GM19238 (cell line): Measurements from ENCODE around the gene STYXL1.
"Not testable (repeated sequence)": the region's sequence is repeated elsewhere in the genome, so short reads cannot be mapped to it uniquely, and the experiment has no call there.

Experiments
- DNase-seq: peaks from one replicate; pipeline ENCODE4 v3.0.0; 2011; ENCODE audit warnings: low spot score; ENCODE audit not compliant: insufficient read length

The STYXL1 gene

DNA sequence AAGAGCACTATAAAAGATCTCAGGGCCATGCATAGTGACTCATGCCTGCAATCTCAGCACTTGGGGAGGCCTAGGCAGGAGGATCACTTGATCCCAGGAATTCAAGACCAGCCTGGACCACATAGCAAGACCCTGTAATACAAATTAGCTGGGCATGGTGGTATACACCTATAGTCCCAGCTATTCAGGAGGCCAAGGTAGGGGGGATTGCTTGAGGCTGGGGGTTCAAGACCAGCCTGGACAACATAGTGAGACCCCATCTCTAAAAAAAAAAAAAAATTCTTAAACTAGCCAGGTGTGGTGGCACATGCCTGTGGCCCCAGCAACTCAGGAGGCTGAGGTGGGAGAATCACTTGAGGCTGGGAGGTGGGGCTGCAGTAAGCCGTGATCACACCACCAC, 15.8 kb downstream of the STYXL1 start:
- no peak for DNase-seq

DNA sequence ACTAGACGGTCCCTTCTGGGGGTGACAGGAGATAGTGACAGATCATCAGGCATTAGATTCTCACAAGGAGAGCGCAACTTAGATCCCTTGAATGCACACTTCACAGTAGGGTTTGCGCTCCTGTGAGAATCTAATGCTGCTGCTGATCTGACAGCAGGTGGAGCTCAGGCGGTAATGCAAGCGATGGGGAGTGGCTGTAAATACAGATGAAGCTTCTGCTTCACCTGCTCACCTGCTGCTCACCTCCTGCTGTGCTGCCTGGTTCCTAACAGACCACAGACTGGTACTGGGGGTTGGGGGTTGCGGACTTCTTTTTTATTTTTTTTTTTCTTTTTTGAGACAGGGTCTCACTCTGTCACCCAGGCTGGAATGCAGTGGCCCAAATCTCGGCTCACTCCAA, 18.1 kb downstream of the STYXL1 start:
- DNase-seq, result not testable (repeated sequence)

DNA sequence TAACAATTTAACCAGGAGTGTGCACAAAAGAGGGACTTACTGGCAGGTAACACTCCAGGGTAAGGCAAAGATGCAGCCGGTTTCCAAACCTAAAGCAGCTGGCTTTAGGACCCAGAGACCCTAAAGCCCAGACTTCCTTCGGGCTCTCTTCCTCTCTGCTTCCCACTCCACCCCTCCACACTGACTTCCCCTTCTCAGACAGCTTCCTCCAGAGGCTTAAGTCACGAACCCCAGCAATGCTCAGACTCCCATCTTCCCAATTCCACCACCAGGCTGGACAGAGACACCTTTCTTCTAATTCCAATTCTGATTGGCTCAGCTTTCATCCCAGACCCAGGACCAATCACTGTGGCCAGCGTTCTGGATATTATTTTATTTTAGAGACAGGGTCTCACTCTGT, 24.8 kb downstream of the STYXL1 start:
- DNase-seq, result no peak

DNA sequence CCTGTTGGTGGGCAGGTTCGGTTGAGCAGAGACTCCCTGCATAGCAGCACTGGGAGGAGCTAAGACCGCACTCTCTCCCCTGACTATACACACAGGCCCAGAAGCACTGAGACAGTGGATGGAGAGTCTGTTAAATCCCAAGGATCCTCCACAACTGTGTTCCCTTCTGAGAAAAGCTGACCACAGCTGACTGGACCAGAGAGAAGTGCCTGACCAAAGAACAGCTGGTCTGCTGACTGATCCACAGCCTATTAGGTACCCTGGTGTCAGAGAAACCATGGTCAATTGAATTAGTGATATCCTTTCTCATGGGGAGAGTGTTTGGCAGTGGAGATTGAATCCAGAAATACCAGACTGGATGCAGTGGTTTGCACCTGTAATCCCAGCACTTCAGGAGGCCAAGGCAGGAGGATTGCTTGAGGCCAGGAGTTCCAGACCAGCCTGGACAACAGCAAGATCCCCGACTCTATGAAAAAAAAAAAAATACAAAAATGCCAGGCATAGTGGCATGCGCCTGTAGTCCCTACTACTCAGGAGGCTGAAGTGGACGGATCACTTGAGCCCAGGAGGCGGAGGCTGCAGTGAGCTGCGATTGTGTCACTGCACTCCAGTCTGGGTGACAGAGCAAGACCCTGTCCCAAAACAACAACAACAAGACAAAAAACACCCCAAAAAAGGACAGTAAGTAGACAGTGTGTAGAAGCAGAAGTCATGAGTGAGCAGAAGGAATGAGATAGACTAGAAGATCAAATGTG, 25.6 kb downstream of the STYXL1 start:
- DNase-seq, result no peak

DNA sequence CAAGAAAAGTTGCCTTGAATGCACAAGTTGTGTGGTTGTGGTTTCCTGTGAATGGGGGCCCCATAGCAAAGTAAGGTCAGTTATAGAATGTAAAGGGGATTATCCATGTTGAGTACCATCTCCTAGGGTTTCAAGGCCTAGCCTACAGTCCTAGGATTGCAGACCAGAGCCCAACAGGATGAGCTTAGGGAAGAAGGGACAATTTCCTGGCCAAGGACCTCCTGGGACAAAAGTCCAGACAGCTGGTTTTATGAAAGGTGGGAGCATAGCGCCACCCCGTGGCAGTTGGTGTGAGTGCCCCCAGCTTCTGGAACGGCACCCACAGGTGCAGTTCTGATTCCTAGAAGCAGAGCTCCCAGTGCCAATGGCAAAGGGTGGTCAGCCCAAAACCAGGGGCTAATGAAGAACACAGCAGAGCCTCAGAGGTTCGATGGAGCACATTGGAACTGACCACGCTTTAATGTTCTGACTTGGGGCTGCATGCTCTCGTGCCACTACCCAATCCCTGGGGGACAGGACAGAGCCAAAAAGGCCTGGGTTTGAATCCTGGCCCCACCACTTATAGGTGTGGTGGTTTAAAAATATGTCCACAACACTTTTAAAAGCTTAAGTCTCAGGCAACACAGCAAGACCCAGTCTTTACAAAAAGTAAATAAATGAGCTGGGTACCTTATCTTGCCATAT, 27.6 kb downstream of the STYXL1 start:
- DNase-seq, result peak; percentile 65

DNA sequence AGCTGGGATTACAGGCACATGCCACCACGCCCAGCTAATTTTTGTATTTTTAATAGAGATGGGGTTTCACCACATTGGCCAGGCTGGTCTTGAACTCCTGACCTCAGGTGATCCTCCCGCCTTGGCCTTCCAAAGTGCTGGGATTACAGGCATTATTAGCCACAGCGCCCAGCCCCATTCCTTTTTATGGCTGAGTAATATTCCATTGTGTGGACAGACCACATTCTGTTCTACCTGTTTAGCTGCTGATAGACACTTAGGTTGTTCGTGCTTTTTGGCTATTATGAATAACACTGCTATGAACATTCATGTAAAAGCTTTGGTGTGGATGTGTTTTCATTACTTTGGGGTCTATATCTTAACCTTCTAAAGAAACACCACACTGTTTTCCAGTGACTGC, 29.3 kb downstream of the STYXL1 start:
- DNase-seq, result not testable (repeated sequence)

DNA sequence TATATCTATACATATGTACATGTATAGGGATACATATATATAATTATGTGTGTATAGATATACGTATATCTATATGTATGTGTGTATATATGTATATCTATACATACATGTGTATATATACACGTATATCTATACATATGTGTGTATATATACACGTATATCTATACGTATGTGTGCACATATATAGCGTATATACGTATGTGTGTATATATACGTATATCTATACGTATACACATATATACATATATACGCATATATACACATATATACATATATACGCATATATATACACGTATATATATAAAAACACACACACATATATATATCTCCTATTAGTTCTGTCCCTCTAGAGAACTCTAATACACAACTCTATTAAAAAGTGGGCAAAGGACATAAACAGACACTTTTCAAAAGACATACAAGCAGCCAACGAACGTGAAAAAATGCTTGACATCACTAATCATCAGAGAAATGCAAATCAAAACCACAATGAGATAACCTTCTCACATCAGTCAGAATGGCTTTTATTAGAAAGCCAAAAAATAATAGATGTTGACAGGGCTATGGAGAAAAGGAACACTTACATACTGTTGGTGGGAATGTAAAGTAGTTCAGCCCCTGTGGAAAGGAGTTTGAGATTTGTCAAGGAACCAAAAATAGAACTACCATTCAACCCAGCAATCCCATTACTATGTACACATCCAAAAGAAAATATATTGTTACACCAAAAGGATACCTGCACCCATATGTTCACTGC, 31.4 kb downstream of the STYXL1 start:
- DNase-seq, result no peak

DNA sequence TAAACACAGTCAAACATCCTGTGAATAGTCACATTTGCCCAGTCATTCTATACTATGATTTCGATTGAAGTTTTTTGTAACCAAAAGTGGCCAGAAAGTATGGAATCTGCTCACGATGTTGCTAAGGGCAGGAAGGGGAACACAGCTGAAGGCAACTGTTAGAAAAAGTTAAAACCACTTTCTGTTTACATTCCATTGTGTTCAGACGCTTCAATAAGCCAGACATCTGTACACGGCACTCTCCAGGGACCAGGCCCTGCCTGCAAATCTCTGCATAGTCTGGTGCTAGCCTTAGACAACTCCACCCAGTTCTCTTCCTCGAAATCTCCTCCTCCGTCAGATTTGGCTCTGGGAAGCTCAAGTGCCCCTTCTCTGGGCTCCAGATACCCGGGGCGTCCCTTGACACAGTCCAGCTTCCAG, 36.3 kb downstream of the STYXL1 start:
- no peak for DNase-seq

DNA sequence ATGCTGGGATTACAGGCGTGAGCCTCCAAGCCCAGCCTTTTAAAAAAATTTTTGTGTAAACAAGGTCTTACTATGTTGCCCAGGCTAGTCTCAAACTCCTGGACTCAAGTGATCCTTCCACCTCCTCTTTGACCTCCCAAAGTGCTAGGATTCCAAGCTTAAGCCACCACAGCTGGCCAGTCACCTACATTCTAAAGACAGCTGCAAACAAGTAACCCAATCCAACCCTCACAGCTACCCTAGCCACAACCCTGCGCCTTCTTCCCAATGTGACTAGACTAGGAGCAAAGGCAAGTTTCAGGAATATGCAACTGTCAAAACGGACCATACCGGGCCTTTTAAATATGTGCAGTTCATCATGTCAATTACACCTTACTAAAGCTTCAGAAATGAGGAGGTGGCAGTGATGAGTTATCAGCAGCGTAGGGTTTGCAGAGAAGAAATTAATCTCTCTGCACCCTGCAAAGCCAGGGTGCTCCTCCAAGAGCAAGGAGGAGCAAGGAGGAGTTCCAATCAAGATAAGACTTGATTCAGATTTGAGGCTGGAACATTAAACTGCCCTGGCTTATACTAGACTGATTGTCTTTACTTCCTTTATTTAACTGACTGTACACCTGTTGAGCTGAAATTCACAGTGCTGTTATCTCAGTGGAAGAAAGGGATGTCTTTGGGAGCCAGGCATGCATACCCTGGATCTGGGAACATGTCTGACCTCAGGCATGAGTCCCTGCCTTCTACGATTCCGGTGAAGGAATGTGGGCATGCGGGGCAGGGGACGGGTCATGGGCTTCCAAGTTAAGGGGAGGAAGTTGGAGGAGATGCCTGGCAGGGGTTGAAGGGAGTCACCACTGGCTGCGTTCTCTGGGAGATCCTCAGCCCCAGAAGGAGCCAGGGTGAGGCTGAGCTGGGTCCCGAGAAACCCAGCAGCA, 37.9 kb downstream of the STYXL1 start:
- no peak for DNase-seq

DNA sequence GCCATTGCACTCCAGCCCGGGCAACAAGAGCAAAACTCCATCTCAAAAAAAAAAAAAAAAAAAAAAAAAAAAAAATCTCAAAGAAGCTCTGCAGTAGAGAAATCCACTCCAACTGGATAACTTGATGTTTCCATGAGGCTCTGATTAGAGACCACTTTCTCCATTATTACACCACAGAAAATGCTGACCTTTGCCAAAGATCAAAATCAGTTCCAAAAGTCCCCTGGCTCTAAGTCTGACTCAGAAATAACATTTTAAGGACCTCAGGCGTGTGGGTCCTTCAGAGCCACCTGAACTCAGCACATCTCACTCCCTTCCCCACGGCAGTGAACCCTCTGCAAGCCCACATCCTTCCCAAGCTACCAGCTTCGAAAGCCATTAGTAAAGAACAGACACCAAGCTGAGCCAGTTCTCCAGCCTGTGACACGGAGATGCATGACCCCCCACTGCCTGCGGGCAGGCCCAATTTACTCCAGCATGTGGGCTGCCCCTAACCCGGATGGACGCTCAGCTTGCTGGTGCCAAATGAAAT, 39.6 kb downstream of the STYXL1 start:
- DNase-seq, result no peak

DNA sequence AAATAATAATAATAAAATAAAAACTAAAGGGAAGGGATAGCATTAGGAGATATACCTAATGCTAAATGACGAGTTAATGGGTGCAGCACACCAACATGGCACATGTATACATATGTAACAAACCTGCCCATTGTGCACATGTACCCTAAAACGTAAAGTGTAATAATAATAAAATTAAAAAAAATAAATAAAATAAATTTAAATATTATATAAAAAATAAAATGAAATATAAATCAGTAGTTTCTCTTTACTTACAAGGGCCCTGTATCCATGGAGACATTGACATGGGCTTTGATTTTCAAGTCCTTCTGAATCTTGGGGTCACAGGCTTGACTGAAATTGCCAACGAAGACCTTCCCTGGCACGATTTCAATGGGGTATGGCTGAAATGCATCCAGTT, 42.8 kb downstream of the STYXL1 start:
- DNase-seq, result not testable (repeated sequence)

DNA sequence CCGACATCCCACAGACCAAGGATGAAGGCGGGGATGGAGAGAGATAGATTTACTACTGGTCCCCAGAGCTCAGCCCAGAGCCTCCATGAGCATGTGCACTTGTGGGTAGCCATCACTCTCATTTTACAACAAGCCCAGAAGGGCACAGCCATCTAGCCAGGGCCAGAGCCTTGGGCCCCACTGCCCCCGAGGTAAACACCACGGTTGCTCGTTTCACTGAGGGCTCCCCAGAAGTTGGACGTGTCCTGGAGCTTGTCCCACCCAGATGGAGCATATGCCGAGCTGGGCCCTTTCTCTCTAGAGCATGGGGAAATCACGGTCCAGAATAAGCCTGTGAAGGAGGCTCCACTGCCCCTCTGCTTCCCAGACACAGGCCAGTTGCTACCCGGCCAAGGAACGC, 44.4 kb downstream of the STYXL1 start:
- DNase-seq, result no peak

DNA sequence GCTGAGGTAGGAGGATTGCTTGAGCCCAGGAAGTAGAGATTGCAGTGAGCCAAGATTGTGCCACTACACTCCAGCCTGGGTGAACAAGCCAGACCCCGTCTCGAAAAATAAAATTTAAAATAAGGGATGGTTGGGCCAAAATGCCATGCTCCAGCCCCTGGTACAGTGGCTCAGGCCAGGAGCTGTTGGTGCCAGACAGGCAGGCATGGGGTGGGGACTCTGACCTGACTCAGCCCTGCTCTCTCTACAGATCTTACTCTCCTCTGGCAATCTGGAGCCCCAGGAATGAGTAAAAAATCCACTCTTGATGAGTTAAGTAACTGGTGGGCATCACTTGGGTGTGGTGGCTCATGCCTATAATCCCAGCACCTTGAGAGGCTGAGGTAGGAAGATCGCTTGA, 45.0 kb downstream of the STYXL1 start:
- no peak for DNase-seq

DNA sequence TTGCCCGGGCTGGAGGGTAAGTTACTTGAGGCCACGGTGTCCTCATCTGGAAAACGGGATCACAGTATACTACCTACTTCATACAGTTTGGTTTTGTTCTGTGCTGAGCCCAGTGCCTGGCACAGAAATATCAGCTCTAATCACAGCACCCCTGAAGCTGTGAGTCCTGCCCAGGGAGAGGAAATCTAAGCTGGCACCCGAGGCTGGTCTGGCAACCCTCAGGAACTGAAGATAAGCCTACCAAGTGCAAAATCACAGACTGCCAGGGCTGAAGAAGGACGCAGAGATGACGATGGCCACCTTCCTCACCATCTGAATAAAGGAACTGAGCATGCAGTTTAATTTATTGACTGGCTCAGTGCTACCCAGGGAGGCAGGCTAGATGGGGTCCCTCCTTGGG, 45.7 kb downstream of the STYXL1 start:
- DNase-seq, result no peak

DNA sequence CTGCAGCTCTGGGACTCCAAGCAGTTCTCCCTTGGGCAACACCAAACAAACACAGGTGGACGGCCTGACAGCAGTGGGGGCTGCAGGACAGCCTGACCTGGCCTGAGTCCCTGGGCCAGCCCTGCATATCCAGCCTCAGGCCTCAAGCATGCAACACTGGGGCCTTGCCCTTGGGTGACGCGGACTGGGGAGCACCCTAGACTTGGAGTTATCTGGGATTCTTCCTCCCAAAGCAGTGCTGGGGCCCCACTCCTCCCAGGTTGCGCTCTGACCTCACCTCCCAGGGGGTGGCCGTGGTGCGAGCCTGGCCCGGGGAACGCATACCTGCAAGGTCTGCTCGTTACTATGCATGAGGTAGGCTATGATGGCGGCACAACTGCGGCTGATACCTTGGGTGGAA, 47.2 kb downstream of the STYXL1 start:
- DNase-seq, result no peak

DNA sequence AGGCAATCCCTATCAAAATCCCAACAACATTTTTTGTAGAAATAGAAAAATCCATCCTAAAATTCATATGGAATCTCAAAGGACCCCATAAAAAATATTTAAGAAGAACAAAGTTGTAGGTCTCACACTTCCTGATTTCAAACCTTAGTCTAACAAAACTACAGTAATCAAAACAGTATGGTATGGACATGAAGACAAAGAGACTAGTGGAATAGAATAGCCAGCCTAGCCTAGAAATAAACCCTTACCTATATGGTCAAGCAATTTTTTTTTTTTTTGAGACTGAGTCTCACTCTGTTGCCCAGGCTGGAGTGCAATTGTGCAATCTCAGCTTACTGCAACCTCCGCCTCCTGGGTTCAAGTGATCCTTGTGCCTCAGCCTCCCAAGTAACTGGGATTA, 49.8 kb downstream of the STYXL1 start:
- no peak for DNase-seq

DNA sequence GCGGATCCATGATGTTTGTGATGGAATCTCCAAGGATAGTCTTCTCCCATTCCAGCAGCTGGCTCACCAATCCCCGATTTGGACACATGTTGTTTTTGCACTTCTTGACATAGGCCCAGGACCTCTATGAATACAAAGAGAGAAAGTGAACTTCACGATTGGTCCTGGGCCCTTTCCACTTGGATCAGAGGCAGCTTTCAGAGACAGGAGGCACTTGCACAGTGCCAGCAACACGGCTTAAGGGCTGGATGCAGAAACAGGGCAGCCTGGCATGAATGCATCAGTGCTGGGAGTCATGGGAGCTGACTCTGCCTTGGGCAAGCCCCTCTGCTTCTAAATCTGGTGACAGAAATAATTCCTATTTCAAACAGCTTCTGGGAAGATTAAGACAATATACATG, 51.3 kb downstream of the STYXL1 start:
- DNase-seq, result no peak

DNA sequence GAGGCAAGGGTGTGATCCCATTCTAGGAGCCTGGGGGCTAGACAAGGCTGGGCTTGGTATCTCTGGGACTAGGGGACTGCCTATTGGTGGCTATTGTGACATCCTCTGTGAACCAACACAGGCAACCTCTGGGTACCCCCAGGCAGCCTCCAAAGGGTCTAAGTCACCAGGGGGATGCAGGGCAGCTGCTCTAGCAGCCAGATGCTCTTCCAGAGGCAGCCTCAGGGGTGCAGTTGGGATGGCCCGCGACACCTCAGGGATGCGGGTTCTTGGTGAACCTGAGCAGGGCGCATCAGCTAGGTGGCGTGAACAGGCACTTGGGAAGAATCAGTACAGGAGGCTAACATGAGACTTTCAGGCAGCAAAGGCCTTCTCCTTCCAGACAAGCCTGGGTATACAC, 51.8 kb downstream of the STYXL1 start:
- no peak for DNase-seq

DNA sequence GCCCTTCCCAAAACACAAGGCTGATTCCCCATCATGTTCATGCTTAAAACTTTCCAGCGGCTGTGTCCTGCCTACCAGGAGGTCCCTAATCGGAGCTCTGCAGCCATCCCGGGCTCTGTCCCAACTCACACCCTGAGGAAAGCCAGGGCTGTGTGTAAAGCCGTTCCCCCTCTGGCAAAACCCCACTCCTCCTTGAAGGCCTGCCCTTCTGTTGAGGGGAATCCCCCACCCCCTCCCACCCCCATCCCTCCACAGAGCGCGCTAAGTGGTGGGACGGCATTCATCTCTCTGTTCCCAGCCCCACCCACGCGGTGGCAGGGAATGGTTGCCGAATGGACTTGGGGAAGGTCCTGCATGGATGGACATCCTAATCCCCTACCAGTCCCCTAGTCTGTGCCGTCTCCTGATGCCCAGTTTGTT, 52.7 kb downstream of the STYXL1 start:
- DNase-seq, result no peak

DNA sequence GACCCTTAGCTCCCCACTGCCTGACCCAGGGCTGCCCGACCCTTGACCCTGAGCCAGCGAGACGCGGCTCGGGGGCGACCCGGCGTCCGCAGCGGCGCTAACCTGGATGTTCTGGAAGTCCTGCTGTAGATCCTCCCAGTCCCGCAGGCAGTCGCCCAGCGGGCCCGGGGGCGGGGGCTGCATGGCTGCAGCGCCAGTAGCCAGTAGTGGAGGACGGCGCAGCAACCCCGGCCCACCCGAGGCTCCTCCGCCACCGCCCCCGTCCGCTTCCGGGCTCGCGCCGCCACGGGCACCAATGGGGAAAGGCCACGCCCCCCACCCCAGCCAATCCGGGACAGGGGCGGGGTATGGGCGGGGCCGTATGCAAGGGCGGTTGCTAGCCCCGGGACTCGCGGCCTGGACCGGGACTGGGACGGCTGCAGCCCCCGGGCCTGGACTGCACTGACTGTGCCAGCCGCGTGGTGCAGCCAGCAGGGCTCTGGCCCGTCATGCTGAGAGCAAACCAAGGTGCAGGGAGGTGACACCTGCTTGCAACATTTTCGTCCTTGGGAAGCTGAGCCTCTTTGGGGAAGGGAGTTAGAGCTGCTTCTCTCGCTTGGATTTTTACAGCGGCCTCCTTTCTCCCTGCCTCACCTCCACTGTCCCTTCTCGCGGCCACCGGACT, 53.3 kb downstream of the STYXL1 start, which contains the start of gene TMEM120A:
TSS of gene TMEM120A (minus strand) at position 208 of the 664 bp plus-strand sequence. CDS start at position 183, 25 bp downstream.
- DNase-seq, result peak; percentile 100
